Endodermal cell (in vitro differentiated cells): ENCODE measurements around the gene RCVRN. TPM values are rescaled to one million over a fixed set of nuclear protein-coding genes. Genes with fewer than 3 reads are reported as not detected.

Experiments used
- DNase-seq: peaks from one replicate; pipeline ENCODE4 v3.0.0-alpha.2; 2017
- H3K27ac ChIP-seq: 2 replicates; pipeline ENCODE4 v1.5.1; 2013; ENCODE audit warnings: mild to moderate bottlenecking, low read depth, low read length, moderate library complexity
- H3K27me3 ChIP-seq: 2 replicates; pipeline ENCODE4 v1.6.1; 2013; ENCODE audit warnings: mild to moderate bottlenecking, low read length, moderate library complexity; ENCODE audit not compliant: insufficient read depth, control insufficient read depth, poor library complexity, severe bottlenecking
- H3K36me3 ChIP-seq: 2 replicates; pipeline ENCODE4 v1.7.0; 2013; ENCODE audit warnings: mild to moderate bottlenecking, low read length, moderate library complexity; ENCODE audit not compliant: control insufficient read depth, insufficient read depth
- H3K4me1 ChIP-seq: one replicate; pipeline ENCODE4 v1.7.0; 2013; ENCODE audit warnings: low read length; ENCODE audit not compliant: control insufficient read depth, insufficient read depth
- H3K4me3 ChIP-seq: 2 replicates; pipeline ENCODE4 v1.5.1; 2013; ENCODE audit warnings: mild to moderate bottlenecking, low read length, moderate library complexity
- H3K9ac ChIP-seq: 2 replicates; pipeline ENCODE4 v1.6.1; 2013; ENCODE audit warnings: mild to moderate bottlenecking, low read length, moderate library complexity; ENCODE audit not compliant: poor library complexity, severe bottlenecking; ENCODE audit errors: extremely low read depth
- H3K9me3 ChIP-seq: 2 replicates; pipeline ENCODE4 v1.6.1; 2013; ENCODE audit warnings: mild to moderate bottlenecking, low read length, moderate library complexity; ENCODE audit not compliant: control insufficient read depth
- H3K27ac Mint-ChIP-seq: 2 replicates; pipeline ENCODE4 v1.8.0; 2020; ENCODE audit warnings: mixed read lengths
- H3K27me3 Mint-ChIP-seq: 2 replicates; pipeline ENCODE4 v1.8.0; 2021; ENCODE audit warnings: mild to moderate bottlenecking, mixed read lengths; ENCODE audit not compliant: insufficient read depth
- H3K36me3 Mint-ChIP-seq: 2 replicates; pipeline ENCODE4 v1.8.0; 2020; ENCODE audit warnings: low read depth, mixed read lengths
- H3K4me1 Mint-ChIP-seq: 2 replicates; pipeline ENCODE4 v1.8.0; 2020; ENCODE audit warnings: mixed read lengths
- H3K4me3 Mint-ChIP-seq: 2 replicates; pipeline ENCODE4 v1.8.0; 2020; ENCODE audit warnings: mild to moderate bottlenecking, moderate library complexity, mixed read lengths
- H3K9me3 Mint-ChIP-seq: 2 replicates; pipeline ENCODE4 v1.8.0; 2020; ENCODE audit warnings: mild to moderate bottlenecking, mixed read lengths
- CTCF ChIP-seq: fragments of 200-600 bp; sonication (generic); conservative IDR thresholded peaks from 2 replicates; pipeline ENCODE4 v1.5.0; 2021; ENCODE audit warnings: antibody characterized with exemption, mild to moderate bottlenecking
- WGBS, 2 experiments: methylation state at CpG; one replicate each; pipeline versions ENCODE4 v1.1.5 to v1.1.7; 2013; ENCODE audit warnings: missing lambda C conversion rate in 2 of 2, mixed read lengths in 1 of 2; ENCODE audit not compliant: insufficient coverage in 1 of 2, insufficient read length in 1 of 2; 5-methylcytosine and 5-hydroxymethylcytosine counted together
- total RNA-seq, 2 donors: library from RNA; stranded (reverse); fragmentation: NEBNext Ultra II Directional in 1 of 2; extraction: Animal tissue kit (Norgen Biotek cat#: 25700) in 1 of 2; gene quantifications; 2 replicates in 1 of 2; 3 replicates in 1 of 2; pipeline ENCODE4 v1.2.1, GENCODE V29; 2021

Gene RCVRN
- total RNA-seq, 2 donors from 2014 or later: not detected

GRCh38 chr17:9912121-9913099 lies 7.3 kb upstream of the RCVRN start:
- no peaks in the 10 kb centered on the region for H3K27me3 ChIP-seq
- WGBS, 2 experiments: 88 to 92% methylated on average over 13 to 18 of the region's 18 CpGs
- no peak overlapping the region for H3K9ac ChIP-seq
- Mint-ChIP-seq H3K36me3 (no peaks in the 10 kb centered on the region), H3K4me1 (peaks cover 5% of the 10 kb centered on the region), H3K4me3 (no peak overlapping the region), H3K27me3 (peaks cover 9% of the 10 kb centered on the region), H3K27ac (no peak overlapping the region), H3K9me3 (no peaks in the 10 kb centered on the region)
- H3K36me3 ChIP-seq: no peaks in the 10 kb centered on the region
- peaks cover 5% of the 10 kb centered on the region for H3K4me1 ChIP-seq
- no peak overlapping the region for H3K27ac ChIP-seq
- DNase-seq: no peak
- no peak overlapping the region for H3K4me3 ChIP-seq
- H3K9me3 ChIP-seq: no peaks in the 10 kb centered on the region
- TF ChIP-seq CTCF: no peak

DNA sequence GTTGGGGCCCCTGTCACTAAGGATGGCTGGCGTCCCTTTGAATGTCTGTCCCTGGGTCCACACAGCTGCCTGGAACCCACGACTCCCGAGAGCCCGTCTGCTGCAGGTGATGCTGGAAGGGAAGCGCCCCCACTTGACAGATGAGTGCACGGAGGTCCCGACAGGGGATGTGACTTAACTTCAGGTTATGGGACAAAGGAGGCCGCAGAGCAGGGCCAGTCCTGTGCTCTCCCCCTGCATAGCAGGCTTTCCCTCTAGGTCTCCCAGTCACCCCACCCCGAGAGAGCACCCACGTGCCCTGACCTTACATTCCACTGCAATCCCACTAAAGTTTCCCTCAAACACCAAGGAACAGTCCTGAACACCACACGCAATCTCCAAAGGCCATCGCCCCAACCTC lies 6.0 kb upstream of the RCVRN start:
- Mint-ChIP-seq H3K4me1 (peaks cover 5% of the 10 kb centered on the region), H3K9me3 (no peaks in the 10 kb centered on the region), H3K4me3 (no peak overlapping the region), H3K27me3 (peaks cover 9% of the 10 kb centered on the region), H3K36me3 (no peaks in the 10 kb centered on the region), H3K27ac (no peak overlapping the region)
- H3K27me3 ChIP-seq: no peaks in the 10 kb centered on the region
- H3K27ac ChIP-seq: no peak overlapping the region
- no peak overlapping the region for H3K9ac ChIP-seq
- peaks cover 5% of the 10 kb centered on the region for H3K4me1 ChIP-seq
- no peak overlapping the region for H3K4me3 ChIP-seq
- no peak for DNase-seq
- 89 to 93% methylated on average over 5 to 12 of the region's 12 CpGs for WGBS, 2 experiments
- no peaks in the 10 kb centered on the region for H3K9me3 ChIP-seq
- H3K36me3 ChIP-seq: no peaks in the 10 kb centered on the region
- no peak for TF ChIP-seq CTCF

- Histone ChIP-seq H3K27ac (no peak overlapping the region), H3K27me3 (no peaks in the 10 kb centered on the region), H3K9ac (no peak overlapping the region), H3K4me3 (no peak overlapping the region), H3K9me3 (no peaks in the 10 kb centered on the region), H3K36me3 (no peaks in the 10 kb centered on the region), H3K4me1 (peaks cover 5% of the 10 kb centered on the region)
- no peak for DNase-seq
- Mint-ChIP-seq H3K4me1 (peaks cover 5% of the 10 kb centered on the region), H3K27me3 (peaks cover 9% of the 10 kb centered on the region), H3K9me3 (no peaks in the 10 kb centered on the region), H3K4me3 (no peak overlapping the region), H3K27ac (no peak overlapping the region), H3K36me3 (no peaks in the 10 kb centered on the region)
- no peak for TF ChIP-seq CTCF
- WGBS, 2 experiments: 80 to 93% methylated on average over 2 to 7 of the region's 7 CpGs
Measured at GRCh38 chr17:9908649-9909042, 3.6 kb upstream of the RCVRN start.
